Measurements from ENCODE around the gene GATAD2B. TPM values are rescaled to one million over a fixed set of nuclear protein-coding genes. Genes with fewer than 3 reads are reported as not detected.

GATAD2B gene
- polyA plus RNA-seq, 3 donors, result 1.1 to 11.0 (median 2.0) TPM

DNA sequence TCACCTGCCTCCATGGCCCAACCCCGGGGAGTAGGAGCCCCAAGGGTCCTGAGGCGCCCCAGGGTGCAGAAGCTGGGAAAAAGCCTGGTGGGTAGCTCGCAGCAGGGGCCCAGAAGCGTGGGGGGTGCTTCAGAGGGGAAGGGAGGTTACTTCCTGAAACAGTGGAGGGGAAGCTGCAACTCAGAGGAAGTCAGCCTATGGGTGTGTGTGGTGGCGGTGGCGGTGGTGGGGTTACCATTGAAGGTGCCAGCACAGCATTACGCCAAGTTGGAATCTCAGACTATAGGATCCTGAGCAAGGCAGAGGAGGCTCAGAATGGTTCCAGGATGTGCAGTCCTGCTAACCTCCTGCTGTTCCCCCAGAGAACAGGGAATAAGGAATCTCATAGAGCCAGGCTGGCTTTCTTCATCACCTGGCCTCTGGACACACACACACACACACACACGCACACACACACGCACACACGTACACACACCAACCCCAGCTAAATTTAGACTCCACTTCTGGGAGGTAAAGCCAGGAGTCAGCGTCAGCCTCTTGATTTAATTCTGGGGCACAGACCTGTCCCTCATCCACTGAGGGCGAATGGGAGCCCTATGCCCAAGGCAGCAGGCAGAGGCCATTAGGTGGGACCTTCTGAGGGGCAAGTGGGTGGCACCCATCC, 22.5 kb upstream of the GATAD2B start:
- Histone ChIP-seq H2AFZ (ENCODE audit: insufficient read depth, low read depth, low read length, poor library complexity, severe bottlenecking) (no peak overlapping the region), H3K4me3 (replicated peaks in 1 of 3; ENCODE audit: low read depth in 2 of 3, low read length in 3 of 3) (peak overlapping the region; percentile 70 to 83 (median 83)), H3K9ac (ENCODE audit: insufficient read depth, low read length, poor library complexity, severe bottlenecking) (peak overlapping the region; percentile 94), H3K9me3 (replicated peaks in 1 of 2; ENCODE audit: control insufficient read depth in 1 of 2, insufficient read depth in 1 of 2, low read length in 2 of 2) (no peaks in the 10 kb centered on the region), H3K27ac (ENCODE audit: low read depth in 1 of 2, low read length in 2 of 2) (peak overlapping the region; percentile 100), H3K4me2 (replicated peaks; ENCODE audit: extremely low read depth, low read length, poor library complexity, severe bottlenecking) (peak overlapping the region; percentile 83), H3K27me3 (ENCODE audit: control insufficient read depth in 2 of 2, insufficient read depth in 2 of 2, low read length in 2 of 2) (no peaks in the 10 kb centered on the region), H3K36me3 (replicated peaks in 1 of 2; ENCODE audit: control insufficient read depth in 1 of 2, insufficient read depth in 2 of 2, low read length in 2 of 2) (peaks cover 59 to 61% of the 10 kb centered on the region in 2 donors), H3K4me1 (ENCODE audit: control insufficient read depth in 1 of 2, insufficient read depth in 2 of 2, low read length in 2 of 2) (peaks cover 54 to 66% of the 10 kb centered on the region in 2 donors), H4K20me1 (ENCODE audit: insufficient read depth, low read length) (peaks cover 24% of the 10 kb centered on the region), H3K79me2 (ENCODE audit: insufficient read depth, low read length) (peaks cover 61% of the 10 kb centered on the region)
- WGBS (ENCODE audit: insufficient coverage), result 1% methylated on average over 8 of the region's 12 CpGs
- Mint-ChIP-seq H3K27me3 (ENCODE audit: low read depth in 3 of 3) (no peaks in the 10 kb centered on the region), H3K27ac (peak overlapping the region; percentile 98 to 100 (median 100)), H3K4me1 (peaks cover 59% of the 10 kb centered on the region), H3K4me3 (peak overlapping the region; percentile 83 to 93), H3K36me3 (peaks cover 56 to 62% of the 10 kb centered on the region in 2 donors), H3K9me3 (no peaks in the 10 kb centered on the region)
- intact Hi-C loops (cut with micrococcal nuclease), result loop anchor here in 1 of 2 donors (2.0 kb wide), 1 partner anchor 22 kb away; the partner anchor contains the start of gene GATAD2B
- DNase-seq, result peak; percentile 87 to 92 (median 88)
- TF ChIP-seq CTCF (IDR thresholded peaks at IDR 0.05), result no peak

GRCh38 chr1:153944827-153945117, 22.0 kb upstream of the GATAD2B start:
- Mint-ChIP-seq H3K27ac (peak overlapping the region; percentile 98 to 100 (median 100)), H3K36me3 (peaks cover 56 to 62% of the 10 kb centered on the region in 2 donors), H3K9me3 (no peaks in the 10 kb centered on the region), H3K4me3 (peak overlapping the region; percentile 83 to 93), H3K4me1 (peaks cover 61% of the 10 kb centered on the region), H3K27me3 (ENCODE audit: low read depth in 3 of 3) (no peaks in the 10 kb centered on the region)
- Histone ChIP-seq H4K20me1 (ENCODE audit: insufficient read depth, low read length) (peaks cover 28% of the 10 kb centered on the region), H3K79me2 (ENCODE audit: insufficient read depth, low read length) (peaks cover 66% of the 10 kb centered on the region), H2AFZ (ENCODE audit: insufficient read depth, low read depth, low read length, poor library complexity, severe bottlenecking) (no peak overlapping the region), H3K27me3 (ENCODE audit: control insufficient read depth in 2 of 2, insufficient read depth in 2 of 2, low read length in 2 of 2) (no peaks in the 10 kb centered on the region), H3K4me2 (replicated peaks; ENCODE audit: extremely low read depth, low read length, poor library complexity, severe bottlenecking) (peak overlapping the region; percentile 83), H3K4me1 (ENCODE audit: control insufficient read depth in 1 of 2, insufficient read depth in 2 of 2, low read length in 2 of 2) (peaks cover 54 to 66% of the 10 kb centered on the region in 2 donors), H3K36me3 (replicated peaks in 1 of 2; ENCODE audit: control insufficient read depth in 1 of 2, insufficient read depth in 2 of 2, low read length in 2 of 2) (peaks cover 59 to 61% of the 10 kb centered on the region in 2 donors), H3K9ac (ENCODE audit: insufficient read depth, low read length, poor library complexity, severe bottlenecking) (peak overlapping the region; percentile 94), H3K4me3 (replicated peaks in 1 of 3; ENCODE audit: low read depth in 2 of 3, low read length in 3 of 3) (peak overlapping the region; percentile 70 to 83 (median 83)), H3K9me3 (replicated peaks in 1 of 2; ENCODE audit: control insufficient read depth in 1 of 2, insufficient read depth in 1 of 2, low read length in 2 of 2) (no peaks in the 10 kb centered on the region), H3K27ac (ENCODE audit: low read depth in 1 of 2, low read length in 2 of 2) (peak overlapping the region; percentile 100)
- no peak for TF ChIP-seq CTCF (IDR thresholded peaks at IDR 0.05)
- no peak for DNase-seq
- 0% methylated on average over 3 of the region's 3 CpGs for WGBS (ENCODE audit: insufficient coverage)
- intact Hi-C loops (cut with micrococcal nuclease), result loop anchor here in 1 of 2 donors (2.0 kb wide), 1 partner anchor 22 kb away; the partner anchor contains the start of gene GATAD2B

Measured in CD14-positive monocyte (primary cell).